A673 (cell line): Measurements from ENCODE around the gene GAB4.
"Not testable (repeated sequence)": the region's sequence is repeated elsewhere in the genome, so short reads cannot be mapped to it uniquely, and the experiment has no call there.

Experiments used
- CTCF ChIP-seq: fragments of 300-800, 200-600 bp; sonication (generic); conservative IDR thresholded peaks from 2 replicates; pipeline ENCODE4 v1.5.1; 2017; ENCODE audit warnings: low read depth, mild to moderate bottlenecking, antibody characterized with exemption, low read length, moderate library complexity, mixed read lengths
- EZH2 ChIP-seq: fragments of 200-600 bp; sonication (generic); IDR thresholded peaks from 2 replicates; pipeline ENCODE4 v1.6.1; 2017; ENCODE audit warnings: borderline replicate concordance, low read depth, mild to moderate bottlenecking, mixed read lengths, antibody characterized with exemption, low read length; ENCODE audit not compliant: poor library complexity, severe bottlenecking

GRCh38 chr22:16914911-16915310, 93.1 kb downstream of the GAB4 start:
- TF ChIP-seq EZH2, CTCF: not testable (repeated sequence)
